Measurements from ENCODE around the gene CRACR2B. TPM values are rescaled to one million over a fixed set of nuclear protein-coding genes. Genes with fewer than 3 reads are reported as not detected.

Gene CRACR2B
- total RNA-seq, 1 experiment from 2014 or later = 132 TPM

GRCh38 chr11:834371-835316 lies 6.9 kb downstream of the CRACR2B start:
- ChIA-PET CTCF (interaction anchor here (0.6 to 1.0 kb wide), 2 partner anchors 9 to 186 kb away, joined by 3 to 5 read pairs; no protein-coding TSS in a partner anchor), POLR2A (interaction anchor here (0.6 kb wide), 1 partner anchor 138 kb away, joined by 8 read pairs; no protein-coding TSS in a partner anchor)
- H3K4me3 ChIP-seq (ENCODE audit: low read depth in 2 of 2, low read length in 2 of 2) = peak overlapping the region; percentile 78 to 89
- in situ Hi-C loops (cut with HindIII; ENCODE audit: low pct_unique_long_range_greater_than_20kb, low sequenced_read_pairs) = no loop called here
- peak; percentile 33 for ATAC-seq
- H3K27ac ChIP-seq (ENCODE audit: low read length) = peak overlapping the region; percentile 93
- no peaks in the 10 kb centered on the region for H3K9me3 ChIP-seq (ENCODE audit: control insufficient read depth, insufficient read depth, low read depth, low read length)
- DNase-seq (ENCODE audit: low read depth, low spot score) = no peak
- peaks cover 5% of the 10 kb centered on the region; the same call in 1 of the 2 replicates for H3K36me3 ChIP-seq (ENCODE audit: control insufficient read depth, insufficient read depth, low read length)
- TF ChIP-seq REST (IDR thresholded peaks at IDR 0.05; ENCODE audit: insufficient read depth in 1 of 2, low read depth in 2 of 2, low read length in 1 of 2) = no peak
- TF ChIP-seq CTCF (IDR thresholded peaks at IDR 0.05) = no peak
- TF ChIP-seq TCF7L2 (IDR thresholded peaks at IDR 0.05; ENCODE audit: low read depth, low read length) = 0 out of 2 replicates have a peak, but pooled peaks have one; percentile 38
- peak; percentile 72 for TF ChIP-seq POLR2AphosphoS5 (IDR thresholded peaks at IDR 0.05; ENCODE audit: low read depth, low read length)
- peak; percentile 94; the same call in 1 of the 2 replicates for TF ChIP-seq SIN3A (IDR thresholded peaks at IDR 0.05; ENCODE audit: borderline replicate concordance, insufficient read depth, low read depth, low read length)
- intact Hi-C loops (cut with micrococcal nuclease; ENCODE audit: unreplicated experiment) = no loop called here
- BruUV-seq (replicated peaks) = TSS peak; percentile 73
- H3K4me1 ChIP-seq (ENCODE audit: control insufficient read depth, insufficient read depth, low read length) = peaks cover 58% of the 10 kb centered on the region
- H3K27me3 ChIP-seq (ENCODE audit: control insufficient read depth, insufficient read depth, low read length) = no peaks in the 10 kb centered on the region

GRCh38 chr11:836274-836673 lies 8.6 kb downstream of the CRACR2B start:
- no peak for DNase-seq (ENCODE audit: low read depth, low spot score)
- in situ Hi-C loops (cut with HindIII; ENCODE audit: low pct_unique_long_range_greater_than_20kb, low sequenced_read_pairs) (no loop called here), intact Hi-C loops (cut with micrococcal nuclease; ENCODE audit: unreplicated experiment) (no loop called here)
- peak overlapping the region; percentile 92 for H3K27ac ChIP-seq (ENCODE audit: low read length)
- TF ChIP-seq TCF7L2 (IDR thresholded peaks at IDR 0.05; ENCODE audit: low read depth, low read length) (no peak), SIN3A (IDR thresholded peaks at IDR 0.05; ENCODE audit: borderline replicate concordance, insufficient read depth, low read depth, low read length) (no peak), POLR2AphosphoS5 (IDR thresholded peaks at IDR 0.05; ENCODE audit: low read depth, low read length) (no peak), CTCF (IDR thresholded peaks at IDR 0.05) (no peak)
- CTCF ChIA-PET = no interaction called here
- peaks cover 70% of the 10 kb centered on the region for H3K4me1 ChIP-seq (ENCODE audit: control insufficient read depth, insufficient read depth, low read length)
- no peaks in the 10 kb centered on the region for H3K9me3 ChIP-seq (ENCODE audit: control insufficient read depth, insufficient read depth, low read depth, low read length)
- POLR2A ChIA-PET = no interaction called here
- ATAC-seq = no peak
- BruUV-seq (replicated peaks) = no TSS peak
- H3K36me3 ChIP-seq (ENCODE audit: control insufficient read depth, insufficient read depth, low read length) = peaks cover 5% of the 10 kb centered on the region; the same call in 1 of the 2 replicates
- H3K4me3 ChIP-seq (ENCODE audit: low read depth in 2 of 2, low read length in 2 of 2) = no peak overlapping the region
- no peaks in the 10 kb centered on the region for H3K27me3 ChIP-seq (ENCODE audit: control insufficient read depth, insufficient read depth, low read length)

Data from Panc1 (cell line).